Stimulated activated CD4-positive, alpha-beta T cell treated with anti-CD3 and anti-CD28 coated beads, TNF-alpha, amount 100 ng/mL, for 48 hours (primary cell): Measurements from ENCODE around the gene SIL1.
"Not testable (repeated sequence)": the region's sequence is repeated elsewhere in the genome, so short reads cannot be mapped to it uniquely, and the experiment has no call there.

Source experiments
- DNase-seq, 3 donors: peaks; one replicate each; pipeline ENCODE4 v3.0.0-alpha.2; 2020; ENCODE audit warnings: low read depth in 3 of 3

Gene SIL1

GRCh38 chr5:139177281-139177680, 20.9 kb downstream of the SIL1 start:
- DNase-seq: not testable (repeated sequence)

DNA sequence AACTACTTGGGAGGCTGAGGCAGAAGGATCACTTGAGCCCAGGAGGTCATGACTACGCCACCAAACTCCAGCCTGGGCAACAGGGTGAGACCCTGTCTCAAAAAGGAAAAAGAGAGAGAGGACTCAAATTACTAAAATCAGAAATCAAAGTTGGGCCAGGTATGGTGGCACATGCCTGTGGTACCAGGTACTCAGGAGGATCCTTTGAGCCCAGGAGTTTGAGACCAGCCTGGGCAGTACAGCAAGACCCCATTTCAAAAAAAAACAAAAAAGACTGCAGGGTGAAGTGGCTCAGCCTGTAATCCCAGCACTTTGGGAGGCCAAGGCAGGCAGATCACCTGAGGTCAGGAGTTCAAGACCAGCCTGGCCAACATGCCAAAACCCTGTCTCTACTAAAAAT, 23.8 kb downstream of the SIL1 start:
- not testable (repeated sequence) for DNase-seq

- no peak for DNase-seq
Measured at GRCh38 chr5:139171779-139172404, 26.3 kb downstream of the SIL1 start.

GRCh38 chr5:139167952-139168720, 30.0 kb downstream of the SIL1 start:
- DNase-seq: no peak

DNA sequence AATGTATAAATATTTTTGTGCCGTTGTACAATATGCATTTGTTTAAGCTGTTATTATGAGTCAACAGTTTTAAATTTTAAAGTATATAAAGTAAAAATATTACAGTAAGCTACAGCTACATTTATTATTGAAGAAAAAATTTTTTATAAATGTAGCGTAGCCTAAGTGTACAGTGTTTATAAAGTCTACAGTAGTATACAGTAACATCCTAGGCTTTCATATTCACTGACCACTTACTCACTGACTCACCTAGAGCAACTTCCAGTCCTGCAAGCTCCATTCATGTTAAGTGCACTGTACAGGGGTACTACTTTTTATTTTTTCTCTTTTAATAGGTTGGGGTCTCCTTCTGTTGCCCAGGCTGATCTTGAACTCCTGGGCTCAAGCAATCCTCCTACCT, 30.6 kb downstream of the SIL1 start:
- no peak for DNase-seq

DNA sequence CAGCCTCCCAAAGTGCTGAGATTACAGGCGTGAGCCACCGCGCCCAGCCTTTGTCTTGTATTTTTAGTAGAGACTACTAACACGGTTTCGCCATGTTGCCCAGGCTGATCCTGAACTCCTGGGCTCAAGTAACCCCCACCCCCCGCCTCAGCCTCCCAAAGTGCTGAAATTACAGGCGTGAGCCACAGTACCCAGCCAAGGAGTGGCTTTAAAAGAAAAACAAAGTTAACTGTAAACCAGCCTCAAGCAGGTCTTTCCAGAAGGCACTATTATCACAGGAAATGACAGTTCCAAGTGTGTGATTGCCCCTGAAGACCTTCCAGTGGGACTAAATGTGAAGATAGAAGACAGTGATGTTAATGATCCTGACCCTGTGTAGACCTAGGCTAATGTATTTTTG, 31.1 kb downstream of the SIL1 start:
- no peak for DNase-seq

- not testable (repeated sequence) for DNase-seq
Measured at GRCh38 chr5:139164897-139165296, 33.3 kb downstream of the SIL1 start.

GRCh38 chr5:139164020-139164419, 34.1 kb downstream of the SIL1 start:
- DNase-seq: no peak

DNA sequence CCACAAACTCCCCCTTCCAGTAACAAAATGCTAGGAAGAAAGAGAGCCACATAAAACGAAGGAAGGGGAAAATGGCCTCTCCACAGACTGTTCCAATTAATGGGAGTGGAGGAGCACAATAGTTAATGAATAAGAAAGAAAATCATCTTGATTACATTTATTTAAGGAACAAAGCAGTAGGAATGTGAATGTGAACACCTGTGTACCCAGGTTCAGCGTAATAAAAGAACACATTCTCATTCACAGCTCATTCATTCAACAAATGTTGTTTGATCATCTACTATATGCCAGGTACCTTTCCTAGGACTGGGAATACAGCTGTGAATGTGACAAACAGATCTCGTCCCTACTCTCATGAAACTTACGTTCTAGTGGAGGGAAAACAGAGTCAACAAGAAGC, 35.7 kb downstream of the SIL1 start:
- no peak for DNase-seq

DNA sequence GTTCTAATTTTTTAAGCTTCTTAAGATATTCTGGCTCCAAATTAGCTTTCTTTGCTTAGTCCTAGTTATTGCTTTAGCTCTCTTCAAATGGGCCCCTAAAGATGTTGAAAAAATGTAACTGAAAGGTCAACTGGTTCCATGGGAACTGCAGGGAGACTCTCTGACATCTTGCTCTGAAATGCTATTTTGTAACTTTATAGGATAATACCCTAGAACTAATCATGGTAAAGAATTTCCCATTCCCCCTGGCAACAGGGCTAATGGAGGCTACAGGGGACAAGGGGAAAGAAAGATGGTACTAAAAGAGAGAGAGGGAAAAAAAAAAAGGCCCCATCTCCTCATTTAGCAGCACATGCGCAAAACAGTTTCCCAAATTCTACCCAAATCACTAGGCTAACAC, 39.4 kb downstream of the SIL1 start:
- DNase-seq: no peak

GRCh38 chr5:139157556-139157955, 40.6 kb downstream of the SIL1 start:
- no peak for DNase-seq

- DNase-seq: no peak
Measured at GRCh38 chr5:139156814-139157213, 41.4 kb downstream of the SIL1 start.

GRCh38 chr5:139155333-139155732, 42.8 kb downstream of the SIL1 start:
- DNase-seq: no peak

DNA sequence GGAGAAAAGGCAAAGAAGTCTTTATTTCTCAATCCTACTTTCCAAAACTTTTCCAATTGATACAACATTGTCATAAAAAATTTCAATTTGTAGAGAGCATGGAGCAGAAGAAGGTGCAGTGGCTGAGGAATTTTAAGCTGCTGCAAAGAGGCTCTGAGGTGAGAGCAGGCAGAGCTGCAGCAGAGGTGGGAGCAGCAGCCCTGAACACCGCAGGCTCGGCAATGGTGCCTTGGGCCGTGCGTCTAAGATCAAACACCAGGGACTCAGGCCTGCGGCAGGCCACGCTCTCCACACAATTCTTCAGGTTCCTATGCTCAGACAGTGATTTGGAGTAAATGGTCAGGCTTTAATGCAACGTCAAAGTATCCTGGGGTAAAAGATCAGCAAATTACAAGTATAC, 46.3 kb downstream of the SIL1 start:
- DNase-seq: no peak

DNA sequence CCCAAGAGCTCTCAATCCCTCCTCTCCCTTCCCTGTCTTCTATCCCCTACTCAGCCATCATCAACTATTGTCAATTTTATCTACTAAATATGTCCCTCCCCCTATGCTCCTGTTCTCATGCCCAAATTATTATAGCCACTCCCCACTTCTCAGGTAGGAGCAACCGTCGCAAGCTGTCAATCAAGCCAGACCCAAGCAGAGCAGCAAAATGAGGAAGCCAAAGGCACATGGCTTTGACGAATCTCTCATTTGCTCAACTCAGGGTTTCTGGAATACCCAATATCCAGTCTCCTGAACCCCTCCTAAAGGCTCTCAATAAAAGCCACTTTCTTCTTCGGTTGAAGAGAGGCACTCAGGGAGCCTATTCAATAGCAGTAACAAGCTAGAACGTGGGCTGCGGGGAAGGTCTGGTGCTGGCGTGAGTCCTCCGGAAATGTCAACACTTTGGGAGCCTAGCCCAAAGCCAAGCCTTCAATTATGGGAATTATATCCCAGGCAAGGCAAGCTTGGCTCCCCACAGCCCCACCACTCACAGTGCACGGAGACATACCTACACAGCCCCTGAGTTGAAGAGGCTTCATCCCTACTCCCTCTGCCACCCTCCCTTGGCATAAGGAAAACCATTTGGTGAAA, 47.7 kb downstream of the SIL1 start:
- DNase-seq: no peak

DNA sequence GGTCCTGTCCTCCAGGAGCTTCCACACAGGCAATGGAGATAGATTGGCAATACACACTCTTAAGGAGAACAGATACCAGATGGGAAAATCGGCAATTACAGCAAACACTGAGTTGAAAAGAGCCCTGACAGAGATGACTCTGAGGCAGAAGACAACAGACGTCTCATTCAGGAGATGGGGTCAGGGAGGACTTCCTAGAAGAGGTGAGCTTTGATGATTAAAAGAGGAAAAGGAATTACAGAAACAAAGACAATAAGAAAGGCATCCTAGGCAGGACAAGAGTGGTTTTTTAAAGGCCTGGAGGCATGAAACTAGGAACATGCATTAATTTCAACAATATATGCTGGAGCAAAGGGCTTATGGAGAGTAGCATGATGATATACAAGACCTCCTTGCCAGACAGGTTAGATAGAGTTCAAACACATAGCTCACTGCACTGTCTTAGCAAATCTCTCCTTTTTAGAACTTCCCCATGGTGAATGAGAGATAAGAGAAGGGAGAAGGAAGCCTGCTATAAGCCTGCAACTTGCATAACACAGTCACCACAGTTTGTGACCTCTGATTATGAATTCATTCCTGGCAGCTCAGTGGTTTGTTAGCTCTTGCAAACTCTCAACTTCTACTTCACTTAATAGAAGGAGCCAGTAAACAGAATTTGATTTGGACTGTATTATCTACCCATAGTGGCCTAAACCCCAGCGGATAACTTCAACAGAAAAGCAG, 48.5 kb downstream of the SIL1 start:
- DNase-seq: no peak

- DNase-seq: no peak
Measured at GRCh38 chr5:139148986-139149385, 49.2 kb downstream of the SIL1 start.

- DNase-seq: no peak
Measured at GRCh38 chr5:139148306-139148705, 49.9 kb downstream of the SIL1 start.

- DNase-seq: no peak
Measured at GRCh38 chr5:139147483-139148087, 50.6 kb downstream of the SIL1 start.

GRCh38 chr5:139146809-139147482, 51.2 kb downstream of the SIL1 start:
- no peak for DNase-seq

- no peak for DNase-seq
Measured at GRCh38 chr5:139141446-139142204, 56.5 kb downstream of the SIL1 start.
